Thyroid gland (tissue), 4 donors: Measurements from ENCODE around the gene TTLL13. TPM values are rescaled to one million over a fixed set of nuclear protein-coding genes. Genes with fewer than 3 reads are reported as not detected.

Experiments used
- DNase-seq, 2 donors: peaks; one replicate each; pipeline ENCODE4 v3.0.0-alpha.2; 2019
- H3K27ac ChIP-seq, 3 donors: fragments of 200-600 bp; sonication (generic); 1 replicate in 2 of 3; 2 replicates in 1 of 3; pipeline ENCODE4 v1.5.1; 2016 to 2019; ENCODE audit warnings: mild to moderate bottlenecking in 1 of 3, moderate library complexity in 1 of 3
- H3K27me3 ChIP-seq: fragments of 200-600 bp; sonication (generic); one replicate; pipeline ENCODE4 v1.5.1; 2019
- H3K36me3 ChIP-seq, 2 donors: fragments of 200-600 bp; sonication (generic); one replicate each; pipeline ENCODE4 v1.5.1; 2016 to 2019
- H3K4me1 ChIP-seq, 2 donors: fragments of 200-600 bp; sonication (generic); one replicate each; pipeline ENCODE4 v1.5.1; 2017 to 2019
- H3K4me3 ChIP-seq, 3 donors: fragments of 200-600 bp; sonication (generic); replicated peaks in 1 of 3; 1 replicate in 2 of 3; 2 replicates in 1 of 3; pipeline ENCODE4 v1.5.1; 2016; ENCODE audit warnings: mild to moderate bottlenecking in 1 of 3
- H3K9me3 ChIP-seq: fragments of 200-600 bp; sonication (generic); one replicate; pipeline ENCODE4 v1.5.1; 2017
- CTCF ChIP-seq, 6 experiments: fragments of 200-600 bp in 3 of 6; fragments of 450-650 bp in 3 of 6; sonication (generic) in 3 of 6; IDR thresholded peaks; one replicate each; pipeline ENCODE4 v1.5.1; 2016 to 2019; ENCODE audit warnings: antibody characterized with exemption in 6 of 6, mild to moderate bottlenecking in 2 of 6, inconsistent platforms in 1 of 6, moderate library complexity in 1 of 6
- POLR2A ChIP-seq, 2 donors: fragments of 450-650 bp; IDR thresholded peaks; one replicate each; pipeline ENCODE4 v1.6.1; 2017; ENCODE audit warnings: antibody characterized with exemption in 2 of 2, mild to moderate bottlenecking in 2 of 2, moderate library complexity in 1 of 2
- WGBS, 2 donors: methylation state at CpG; one replicate each; pipeline ENCODE4 v1.1.5; 2017; 5-methylcytosine and 5-hydroxymethylcytosine counted together
- intact Hi-C: fragments of 100-400 bp; cut with DNase I; formaldehyde crosslinking; loops from one replicate; pipeline ENCODE4 v1.15.1; 2023
- total RNA-seq, 4 donors: library from RNA; depleted of rRNA; stranded (reverse); fragments of >200 nt; gene quantifications; one replicate each; pipeline ENCODE4 v1.2.3, GENCODE V29; 2016

TTLL13 gene
- total RNA-seq, 4 donors from 2014 or later = 0.13 to 0.22 TPM; not detected in 2

- H3K4me3 ChIP-seq = no peak overlapping the region
- intact Hi-C loops = no loop called here
- H3K36me3 ChIP-seq = peaks cover 39 to 47% of the 10 kb centered on the region in 2 donors
- peak; percentile 12 to 13 for DNase-seq
- no peaks in the 10 kb centered on the region for H3K9me3 ChIP-seq
- peak overlapping the region; percentile 42 to 52 (median 43) for H3K27ac ChIP-seq
- 65 to 83% methylated on average over 19 to 27 of the region's 27 CpGs for WGBS, 2 donors
- no peak for TF ChIP-seq POLR2A (IDR thresholded peaks at IDR 0.05)
- TF ChIP-seq CTCF (IDR thresholded peaks at IDR 0.05) = no peak
- H3K4me1 ChIP-seq = peaks cover 20 to 25% of the 10 kb centered on the region in 2 donors
- no peaks in the 10 kb centered on the region for H3K27me3 ChIP-seq
Measured at GRCh38 chr15:90231028-90232017, 18.0 kb upstream of the TTLL13 start.

GRCh38 chr15:90232196-90232595 is 17.2 kb upstream of the TTLL13 start:
- intact Hi-C loops = no loop called here
- Histone ChIP-seq H3K4me1 (peaks cover 20 to 25% of the 10 kb centered on the region in 2 donors), H3K9me3 (no peaks in the 10 kb centered on the region), H3K27ac (peak overlapping the region; percentile 42 to 52 (median 43)), H3K36me3 (peaks cover 36 to 42% of the 10 kb centered on the region in 2 donors), H3K4me3 (peak overlapping the region in 1 of 3 donors; percentile 66), H3K27me3 (no peaks in the 10 kb centered on the region)
- no peak for TF ChIP-seq POLR2A (IDR thresholded peaks at IDR 0.05)
- no peak for TF ChIP-seq CTCF (IDR thresholded peaks at IDR 0.05)
- DNase-seq = peak; percentile 62 to 69
- 49 to 50% methylated on average over 13 of the region's 13 CpGs for WGBS, 2 donors

- Histone ChIP-seq H3K27me3 (no peaks in the 10 kb centered on the region), H3K27ac (peak overlapping the region; percentile 76 to 88 (median 86)), H3K4me1 (peaks cover 20 to 25% of the 10 kb centered on the region in 2 donors), H3K4me3 (peak overlapping the region; percentile 66 to 95 (median 67)), H3K9me3 (no peaks in the 10 kb centered on the region), H3K36me3 (peaks cover 32 to 35% of the 10 kb centered on the region in 2 donors)
- intact Hi-C loops = no loop called here
- WGBS, 2 donors = 7 to 11% methylated on average over 9 of the region's 9 CpGs
- peak in 1 of 2 donors; percentile 8 for DNase-seq
- no peak for TF ChIP-seq POLR2A (IDR thresholded peaks at IDR 0.05)
- peak in 4 of 6 experiments; percentile 46 to 54 (median 50) for TF ChIP-seq CTCF (IDR thresholded peaks at IDR 0.05)
Measured at GRCh38 chr15:90232941-90233386, 16.4 kb upstream of the TTLL13 start.

- H3K27ac ChIP-seq = peak within 1 kb of the TSS; percentile 77 to 88 (median 86)
- intact Hi-C loops = no loop called here
- H3K4me3 ChIP-seq = peak within 1 kb of the TSS; percentile 70 to 95 (median 72)
- no peaks in the 10 kb centered on the region for H3K27me3 ChIP-seq
- no peaks in the 10 kb centered on the region for H3K9me3 ChIP-seq
- H3K36me3 ChIP-seq = peaks cover 29 to 32% of the 10 kb centered on the region in 2 donors
- peak; percentile 98 for DNase-seq
- TF ChIP-seq CTCF (IDR thresholded peaks at IDR 0.05) (peak in 1 of 6 experiments; percentile 0), POLR2A (IDR thresholded peaks at IDR 0.05) (peak; percentile 70 to 85)
- 0% methylated on average over 2 to 15 of the region's 63 CpGs for WGBS, 2 donors
- peaks cover 20 to 25% of the 10 kb centered on the region in 2 donors for H3K4me1 ChIP-seq
Measured at GRCh38 chr15:90233387-90234095, 15.8 kb upstream of the TTLL13 start, which contains the start of gene CIB1. TSS of gene CIB1 (minus strand) at chr15:90233941. CDS start at chr15:90233885, 56 bp downstream.
